ENCODE results near the gene MRPS26.
"Not testable (repeated sequence)": the region's sequence is repeated elsewhere in the genome, so short reads cannot be mapped to it uniquely, and the experiment has no call there.

MRPS26 gene

GRCh38 chr20:3042625-3043024, 3.2 kb upstream of the MRPS26 start:
- no peak for DNase-seq (ENCODE audit: low read depth)

- DNase-seq (ENCODE audit: low read depth), result no peak
These were observed 2.5 kb upstream of the MRPS26 start, which contains the start of gene GNRH2 for GRCh38 chr20:3043322-3043721. Gene GNRH2, plus strand, starts transcription at chr20:3043622. Its CDS starts 793 bp downstream, at chr20:3044415.

GRCh38 chr20:3044336-3044965, 1.4 kb upstream of the MRPS26 start:
- no peak for DNase-seq (ENCODE audit: low read depth)

GRCh38 chr20:3045042-3045815, 623 bp upstream of the MRPS26 start:
- peak; percentile 7 for DNase-seq (ENCODE audit: low read depth)

- no peak for DNase-seq (ENCODE audit: low read depth)
These were observed 1.0 kb downstream of the MRPS26 start for GRCh38 chr20:3046677-3047462.

- DNase-seq (ENCODE audit: low read depth), result no peak
These were observed 1.9 kb downstream of the MRPS26 start for GRCh38 chr20:3047486-3048419.

- no peak for DNase-seq (ENCODE audit: low read depth)
These were observed 5.7 kb downstream of the MRPS26 start for GRCh38 chr20:3051385-3052019.

- DNase-seq (ENCODE audit: low read depth), result no peak
These were observed 13.6 kb downstream of the MRPS26 start for GRCh38 chr20:3059489-3059888.

GRCh38 chr20:3064119-3064518, 18.3 kb downstream of the MRPS26 start:
- DNase-seq (ENCODE audit: low read depth), result not testable (repeated sequence)

GRCh38 chr20:3067139-3068014, 21.5 kb downstream of the MRPS26 start:
- no peak for DNase-seq (ENCODE audit: low read depth)

GRCh38 chr20:3068075-3068474, 22.2 kb downstream of the MRPS26 start:
- DNase-seq (ENCODE audit: low read depth), result no peak

GRCh38 chr20:3068986-3069900, 23.4 kb downstream of the MRPS26 start:
- DNase-seq (ENCODE audit: low read depth), result peak; percentile 31

GRCh38 chr20:3070725-3071124, 24.9 kb downstream of the MRPS26 start:
- no peak for DNase-seq (ENCODE audit: low read depth)

- DNase-seq (ENCODE audit: low read depth), result no peak
These were observed 25.4 kb downstream of the MRPS26 start for GRCh38 chr20:3071266-3071609.

GRCh38 chr20:3071610-3072529, 26.0 kb downstream of the MRPS26 start, which contains the start of gene OXT:
Gene OXT, plus strand, starts transcription at chr20:3071620. Its CDS starts 36 bp downstream, at chr20:3071656.
- peak; percentile 68 for DNase-seq (ENCODE audit: low read depth)

GRCh38 chr20:3072530-3073250, 26.8 kb downstream of the MRPS26 start:
- no peak for DNase-seq (ENCODE audit: low read depth)

GRCh38 chr20:3073251-3073643, 27.4 kb downstream of the MRPS26 start:
- DNase-seq (ENCODE audit: low read depth), result not testable (repeated sequence)
